Astrocyte (in vitro differentiated cells and primary cell): ENCODE data around the gene SPOCK3.

ENCODE experiments used
- EZH2 ChIP-seq: IDR thresholded peaks from 2 replicates; pipeline ENCODE4 v1.6.1; 2012; ENCODE audit warnings: mild to moderate bottlenecking, low read length, inconsistent platforms; ENCODE audit not compliant: insufficient read depth
- TF ChIP-seq, protein P1 (sequence below): IDR thresholded peaks from 2 replicates; pipeline ENCODE4 v1.5.1; 2011; ENCODE audit warnings: low read depth, mild to moderate bottlenecking, inconsistent platforms, low read length, moderate library complexity; ENCODE audit not compliant: insufficient read depth

DNA sequence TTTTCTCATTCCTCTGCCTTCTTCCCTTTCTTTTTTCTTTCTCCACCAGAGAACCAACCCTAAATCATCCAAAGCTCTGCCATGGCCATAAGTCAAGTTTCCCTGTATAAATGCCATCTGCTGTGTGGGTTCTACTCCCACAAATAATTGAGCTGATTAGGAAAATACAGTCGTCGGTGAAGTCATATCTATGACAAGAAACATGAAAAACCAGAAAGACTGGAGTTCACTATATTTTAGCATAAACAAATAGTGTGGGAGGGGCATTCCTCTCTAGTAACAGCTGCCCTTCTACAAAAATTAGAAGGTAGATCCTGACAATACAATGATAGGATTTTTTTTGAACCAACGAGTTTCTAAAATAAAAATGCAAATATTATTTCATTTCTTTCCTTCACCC, 48.8 kb downstream of the SPOCK3 start:
- TF ChIP-seq, protein P1, sequence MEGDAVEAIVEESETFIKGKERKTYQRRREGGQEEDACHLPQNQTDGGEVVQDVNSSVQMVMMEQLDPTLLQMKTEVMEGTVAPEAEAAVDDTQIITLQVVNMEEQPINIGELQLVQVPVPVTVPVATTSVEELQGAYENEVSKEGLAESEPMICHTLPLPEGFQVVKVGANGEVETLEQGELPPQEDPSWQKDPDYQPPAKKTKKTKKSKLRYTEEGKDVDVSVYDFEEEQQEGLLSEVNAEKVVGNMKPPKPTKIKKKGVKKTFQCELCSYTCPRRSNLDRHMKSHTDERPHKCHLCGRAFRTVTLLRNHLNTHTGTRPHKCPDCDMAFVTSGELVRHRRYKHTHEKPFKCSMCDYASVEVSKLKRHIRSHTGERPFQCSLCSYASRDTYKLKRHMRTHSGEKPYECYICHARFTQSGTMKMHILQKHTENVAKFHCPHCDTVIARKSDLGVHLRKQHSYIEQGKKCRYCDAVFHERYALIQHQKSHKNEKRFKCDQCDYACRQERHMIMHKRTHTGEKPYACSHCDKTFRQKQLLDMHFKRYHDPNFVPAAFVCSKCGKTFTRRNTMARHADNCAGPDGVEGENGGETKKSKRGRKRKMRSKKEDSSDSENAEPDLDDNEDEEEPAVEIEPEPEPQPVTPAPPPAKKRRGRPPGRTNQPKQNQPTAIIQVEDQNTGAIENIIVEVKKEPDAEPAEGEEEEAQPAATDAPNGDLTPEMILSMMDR, result no peak
- no peak for TF ChIP-seq EZH2
